Caco-2 (cell line): ENCODE data around the gene MROH9. TPM values are rescaled to one million over a fixed set of nuclear protein-coding genes. Genes with fewer than 3 reads are reported as not detected.
"Not testable (repeated sequence)": the region's sequence is repeated elsewhere in the genome, so short reads cannot be mapped to it uniquely, and the experiment has no call there.

Experiments used
- BruUV-seq: library from RNA; stranded (reverse); fragments of 400-500 nt; replicated peaks from 2 replicates; lab custom pipeline; 2021; lab: Mats Ljungman, UMichigan
- CTCF ChIA-PET: fragments of 300-600 bp; sonication (Branson Sonifier 250); formaldehyde crosslinking; loops from one replicate; lab custom pipeline; 2022; ENCODE audit warnings: antibody characterized with exemption; lab: Charles Lee
- POLR2A ChIA-PET: fragments of 300-600 bp; sonication (Branson Sonifier 250); formaldehyde crosslinking; loops from one replicate; lab custom pipeline; 2022; ENCODE audit warnings: antibody characterized with exemption; lab: Charles Lee
- DNase-seq, 2 experiments: peaks; one replicate each; pipeline versions ENCODE4 v3.0.0 to v3.0.0-alpha.2; 2020 to 2022
- H3K27me3 ChIP-seq: replicated peaks from 2 replicates; pipeline ENCODE4 v1.6.0; 2011; ENCODE audit warnings: low read length; ENCODE audit not compliant: control insufficient read depth, insufficient read depth
- H3K36me3 ChIP-seq: 2 replicates; pipeline ENCODE4 v1.5.1; 2011; ENCODE audit warnings: low read length; ENCODE audit not compliant: control insufficient read depth, insufficient read depth
- H3K4me1 ChIP-seq: fragments of 250-450 bp; sonication (Bioruptor Pico); 2 replicates; pipeline ENCODE4 v1.5.1; 2020; ENCODE audit warnings: mild to moderate bottlenecking
- H3K4me3 ChIP-seq: 2 replicates; pipeline ENCODE4 v1.5.1; 2011; ENCODE audit warnings: low read depth, mild to moderate bottlenecking, control low read depth, low read length
- H3K9me3 ChIP-seq: fragments of 250-450 bp; sonication (Bioruptor Pico); 2 replicates; pipeline ENCODE4 v1.5.1; 2020; ENCODE audit warnings: mild to moderate bottlenecking, moderate library complexity
- H3K27ac Mint-ChIP-seq: one replicate; pipeline ENCODE4 v1.8.0; 2022; ENCODE audit warnings: mixed read lengths; ENCODE audit not compliant: unreplicated experiment
- H3K27me3 Mint-ChIP-seq: one replicate; pipeline ENCODE4 v1.8.0; 2022; ENCODE audit warnings: mixed read lengths; ENCODE audit not compliant: insufficient read depth, unreplicated experiment
- H3K36me3 Mint-ChIP-seq: one replicate; pipeline ENCODE4 v1.8.0; 2022; ENCODE audit warnings: mild to moderate bottlenecking, mixed read lengths; ENCODE audit not compliant: insufficient read depth, unreplicated experiment
- H3K4me1 Mint-ChIP-seq: one replicate; pipeline ENCODE4 v1.8.0; 2022; ENCODE audit warnings: low read depth, mixed read lengths; ENCODE audit not compliant: unreplicated experiment
- H3K4me3 Mint-ChIP-seq: one replicate; pipeline ENCODE4 v1.8.0; 2022; ENCODE audit warnings: mild to moderate bottlenecking, moderate library complexity, mixed read lengths; ENCODE audit not compliant: unreplicated experiment
- H3K9me3 Mint-ChIP-seq: one replicate; pipeline ENCODE4 v1.8.0; 2022; ENCODE audit warnings: mixed read lengths; ENCODE audit not compliant: unreplicated experiment
- intact Hi-C: fragments of 100-400 bp; cut with micrococcal nuclease; formaldehyde crosslinking; loops from one replicate; pipeline ENCODE4 v1.10.0; 2022; ENCODE audit not compliant: unreplicated experiment
- total RNA-seq: library from RNA; stranded (reverse); gene quantifications from 2 replicates; pipeline ENCODE4 v1.2.3, GENCODE V29; 2022
- TF ChIP-seq, protein P1 (sequence below), 2 experiments: fragments of 200-600 bp in 1 of 2; IDR thresholded peaks; 1 replicate in 1 of 2; 2 replicates in 1 of 2; pipeline versions ENCODE4 v1.5.1 to v1.8.0; 2011 to 2022; ENCODE audit warnings: antibody characterized with exemption in 1 of 2, control low read depth in 1 of 2, inconsistent platforms in 1 of 2, low read depth in 1 of 2, low read length in 1 of 2, mild to moderate bottlenecking in 1 of 2, moderate library complexity in 1 of 2; ENCODE audit not compliant: insufficient read depth in 1 of 2, severe bottlenecking in 1 of 2, unreplicated experiment in 1 of 2

Gene MROH9
- total RNA-seq, 1 experiment from 2014 or later: not detected

- peaks cover 25% of the 10 kb centered on the region for H3K9me3 Mint-ChIP-seq
- no peak overlapping the region for H3K4me3 ChIP-seq
- H3K27me3 ChIP-seq: no peaks in the 10 kb centered on the region
- no TSS peak for BruUV-seq
- no peaks in the 10 kb centered on the region for H3K4me1 ChIP-seq
- H3K4me3 Mint-ChIP-seq: no peak overlapping the region
- no peak overlapping the region for H3K27ac Mint-ChIP-seq
- no peaks in the 10 kb centered on the region for H3K36me3 Mint-ChIP-seq
- no peak for DNase-seq
- peaks cover 5% of the 10 kb centered on the region for H3K27me3 Mint-ChIP-seq
- intact Hi-C loops: no loop called here
- POLR2A ChIA-PET: no interaction called here
- H3K36me3 ChIP-seq: no peaks in the 10 kb centered on the region
- TF ChIP-seq, protein P1, sequence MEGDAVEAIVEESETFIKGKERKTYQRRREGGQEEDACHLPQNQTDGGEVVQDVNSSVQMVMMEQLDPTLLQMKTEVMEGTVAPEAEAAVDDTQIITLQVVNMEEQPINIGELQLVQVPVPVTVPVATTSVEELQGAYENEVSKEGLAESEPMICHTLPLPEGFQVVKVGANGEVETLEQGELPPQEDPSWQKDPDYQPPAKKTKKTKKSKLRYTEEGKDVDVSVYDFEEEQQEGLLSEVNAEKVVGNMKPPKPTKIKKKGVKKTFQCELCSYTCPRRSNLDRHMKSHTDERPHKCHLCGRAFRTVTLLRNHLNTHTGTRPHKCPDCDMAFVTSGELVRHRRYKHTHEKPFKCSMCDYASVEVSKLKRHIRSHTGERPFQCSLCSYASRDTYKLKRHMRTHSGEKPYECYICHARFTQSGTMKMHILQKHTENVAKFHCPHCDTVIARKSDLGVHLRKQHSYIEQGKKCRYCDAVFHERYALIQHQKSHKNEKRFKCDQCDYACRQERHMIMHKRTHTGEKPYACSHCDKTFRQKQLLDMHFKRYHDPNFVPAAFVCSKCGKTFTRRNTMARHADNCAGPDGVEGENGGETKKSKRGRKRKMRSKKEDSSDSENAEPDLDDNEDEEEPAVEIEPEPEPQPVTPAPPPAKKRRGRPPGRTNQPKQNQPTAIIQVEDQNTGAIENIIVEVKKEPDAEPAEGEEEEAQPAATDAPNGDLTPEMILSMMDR (IDR thresholded peaks at IDR 0.05; ENCODE audit: insufficient read depth in 1 of 2, low read depth in 1 of 2, low read length in 1 of 2, severe bottlenecking in 1 of 2, unreplicated experiment in 1 of 2): no peak
- H3K9me3 ChIP-seq: peaks cover 14% of the 10 kb centered on the region
- CTCF ChIA-PET: no interaction called here
- H3K4me1 Mint-ChIP-seq: no peaks in the 10 kb centered on the region
Measured at GRCh38 chr1:170917373-170917772, 18.0 kb upstream of the MROH9 start.

- DNase-seq, H3K36me3 ChIP-seq, H3K27me3 Mint-ChIP-seq, H3K4me1 Mint-ChIP-seq, H3K27me3 ChIP-seq, POLR2A ChIA-PET, CTCF ChIA-PET, H3K36me3 Mint-ChIP-seq, BruUV-seq, H3K4me3 ChIP-seq, H3K4me3 Mint-ChIP-seq, H3K4me1 ChIP-seq, H3K27ac Mint-ChIP-seq: not testable (repeated sequence)
- peaks cover 22% of the 10 kb centered on the region for H3K9me3 Mint-ChIP-seq
- intact Hi-C loops: loop anchor here (10.0 kb wide), 1 partner anchor 130 kb away; no protein-coding TSS in a partner anchor
- H3K9me3 ChIP-seq: peaks cover 14% of the 10 kb centered on the region
Measured at GRCh38 chr1:170924656-170925055, 10.7 kb upstream of the MROH9 start.

DNA sequence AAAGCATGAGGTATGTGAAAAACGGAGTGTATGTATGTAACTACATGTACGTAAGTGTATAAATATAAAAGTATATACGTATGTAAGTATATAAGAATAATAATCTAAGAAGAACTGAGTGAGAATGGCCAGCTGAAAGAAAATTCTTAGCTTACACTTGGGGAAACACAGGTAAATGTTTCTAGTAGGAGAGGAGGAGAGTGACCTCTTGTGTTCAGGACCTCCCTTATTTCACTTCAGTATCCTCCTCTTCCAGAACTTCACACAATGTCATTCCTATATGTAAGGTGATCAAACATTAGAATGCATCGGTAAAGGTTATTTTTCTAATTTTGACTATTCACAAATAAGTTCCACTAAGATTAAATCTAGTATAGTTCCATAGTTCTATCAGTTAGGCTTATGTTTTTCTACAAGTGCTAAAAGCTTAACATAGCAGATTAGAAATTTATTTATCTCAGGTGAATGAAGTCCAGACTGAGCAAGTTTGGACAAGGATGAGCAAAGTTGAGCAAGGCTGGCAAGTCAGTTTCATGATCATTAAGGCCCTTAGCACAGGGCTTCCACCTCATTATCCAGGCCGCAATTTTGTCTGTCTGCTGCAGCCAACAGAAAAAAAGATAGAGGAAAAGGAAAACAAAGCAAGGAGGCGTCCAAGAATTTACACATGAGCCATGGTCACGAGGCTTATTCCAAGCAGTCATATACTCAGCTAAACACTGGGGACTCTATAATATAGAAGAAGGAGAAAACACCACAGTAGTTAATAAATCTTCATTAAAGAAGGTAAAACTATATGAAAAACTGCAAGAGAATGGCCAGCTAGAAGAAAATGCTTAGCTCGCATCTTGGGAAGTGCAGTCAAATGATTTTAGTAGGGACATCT, 7.1 kb upstream of the MROH9 start:
- no TSS peak for BruUV-seq
- Mint-ChIP-seq H3K36me3 (no peaks in the 10 kb centered on the region), H3K4me3 (no peak overlapping the region), H3K4me1 (no peaks in the 10 kb centered on the region), H3K27me3 (no peaks in the 10 kb centered on the region), H3K27ac (no peak overlapping the region), H3K9me3 (no peaks in the 10 kb centered on the region)
- no peaks in the 10 kb centered on the region for H3K4me1 ChIP-seq
- no peaks in the 10 kb centered on the region for H3K27me3 ChIP-seq
- H3K9me3 ChIP-seq: no peaks in the 10 kb centered on the region; the same call in 1 of the 2 replicates
- ChIA-PET POLR2A (no interaction called here), CTCF (interaction anchor here (0.8 to 1.0 kb wide), 2 partner anchors 239 to 917 kb away, joined by 3 to 4 read pairs; no protein-coding TSS in a partner anchor)
- no peaks in the 10 kb centered on the region for H3K36me3 ChIP-seq
- H3K4me3 ChIP-seq: no peak overlapping the region
- no peak for DNase-seq
- TF ChIP-seq, protein P1 (IDR thresholded peaks at IDR 0.05; ENCODE audit: insufficient read depth in 1 of 2, low read depth in 1 of 2, low read length in 1 of 2, severe bottlenecking in 1 of 2, unreplicated experiment in 1 of 2): no peak
- intact Hi-C loops: loop anchor here (1.0 to 10.0 kb wide), 2 partner anchors 133 to 999 kb away; no protein-coding TSS in a partner anchor
